GM19240 (cell line): ENCODE measurements around the gene NTM.
A peak's percentile ranks its signal among the peaks of the same experiment; 100 is the strongest.

ENCODE experiments used
- DNase-seq: peaks from one replicate; pipeline ENCODE4 v3.0.0; 2011; ENCODE audit warnings: low spot score; ENCODE audit not compliant: insufficient read length

The NTM gene

DNA sequence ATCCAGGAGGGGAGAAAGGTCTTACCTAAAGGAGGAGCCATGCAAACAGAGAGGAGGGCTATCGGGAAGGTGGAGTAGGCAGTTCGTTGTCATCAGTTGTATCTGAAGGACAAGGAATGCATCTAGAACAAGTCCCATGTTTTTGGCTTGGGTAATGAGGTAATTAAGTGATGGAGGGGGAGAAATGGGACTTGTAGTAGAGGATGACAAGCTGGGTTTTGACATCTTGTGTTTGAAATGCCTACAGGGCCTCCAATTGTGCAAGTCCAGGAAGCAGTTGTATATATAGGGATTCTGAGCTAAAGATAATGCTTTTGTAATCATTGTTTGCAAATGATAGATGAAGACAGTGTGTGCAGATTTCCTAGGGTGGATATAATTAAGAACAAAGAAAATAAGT is 622.8 kb downstream of the NTM start:
- no peak for DNase-seq

DNA sequence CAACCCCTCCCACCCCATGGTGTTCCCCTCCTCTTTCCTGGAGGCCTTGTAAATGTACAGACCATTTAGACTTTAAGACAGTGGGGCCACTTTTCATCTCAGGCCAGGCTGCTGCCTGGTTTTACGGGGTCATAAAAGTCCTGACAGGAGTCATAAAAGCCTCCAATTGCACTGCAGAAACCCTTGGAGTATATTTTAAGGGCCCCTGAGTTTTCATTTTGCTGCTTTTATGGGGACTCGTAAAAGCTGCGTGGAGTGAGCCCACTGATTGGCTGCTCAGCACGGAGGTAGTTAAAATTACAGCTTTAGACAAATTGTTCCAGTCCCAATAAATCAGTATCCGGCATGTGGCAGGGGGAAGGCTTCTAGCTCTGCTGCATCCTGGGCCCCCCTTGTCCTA is 627.6 kb downstream of the NTM start:
- no peak for DNase-seq

DNA sequence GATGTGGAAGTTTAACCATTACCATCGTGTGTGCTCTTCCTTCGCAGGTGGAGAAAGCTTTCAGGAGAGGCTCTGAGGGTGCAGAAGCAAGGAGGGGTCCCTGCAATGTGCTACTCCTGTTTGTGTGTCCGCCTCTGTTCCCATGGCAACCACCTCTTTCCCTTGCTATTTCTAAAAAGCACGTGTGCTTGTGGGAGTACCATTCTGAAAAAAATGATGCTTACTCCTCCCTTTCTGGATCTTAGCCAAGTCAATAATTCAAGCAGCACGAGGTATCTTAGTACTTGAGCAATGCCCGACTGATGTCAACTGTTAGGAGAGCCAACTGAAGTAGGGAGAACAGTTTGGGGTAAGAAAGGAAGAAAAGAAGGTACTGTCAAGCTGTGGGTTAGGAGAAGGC is 628.7 kb downstream of the NTM start:
- no peak for DNase-seq

DNA sequence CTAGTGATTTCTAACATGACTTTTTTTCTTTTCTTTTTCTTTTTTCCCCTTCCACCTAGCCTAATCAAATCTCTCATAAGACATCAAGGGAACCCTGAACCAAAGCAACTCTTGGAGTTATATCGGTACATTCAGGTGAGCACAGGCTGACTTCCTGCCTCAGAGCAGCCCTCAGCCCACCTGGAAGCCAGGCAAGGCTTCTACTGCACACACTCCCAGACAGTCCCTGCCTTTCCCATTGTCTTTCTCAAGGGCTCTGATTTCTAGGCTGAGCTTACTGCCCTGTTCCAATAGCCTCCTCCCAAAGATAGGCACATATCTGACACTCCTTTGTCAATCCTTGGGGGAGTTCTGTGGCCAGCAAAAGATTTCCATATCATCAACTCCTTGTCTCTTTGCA is 629.5 kb downstream of the NTM start:
- DNase-seq = no peak

DNA sequence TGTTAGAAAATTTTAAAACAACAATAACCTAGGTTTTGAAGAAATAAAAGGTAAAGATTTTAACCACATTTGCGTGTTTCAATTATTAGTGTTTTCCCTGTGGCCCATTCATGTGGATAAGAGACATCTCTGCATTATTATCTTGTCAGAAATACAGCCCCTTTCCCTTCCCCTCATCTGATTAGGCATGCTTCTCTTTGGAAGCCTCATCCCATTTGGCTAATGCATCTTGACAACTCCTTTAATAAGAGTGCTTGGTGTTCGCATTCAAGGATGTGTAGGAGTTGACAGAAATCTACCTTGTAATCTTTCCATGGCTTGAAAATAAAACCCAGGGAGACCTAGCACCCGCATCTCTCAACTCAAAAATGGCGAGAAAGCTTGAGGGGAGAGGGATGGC is 635.5 kb downstream of the NTM start:
- no peak for DNase-seq

DNA sequence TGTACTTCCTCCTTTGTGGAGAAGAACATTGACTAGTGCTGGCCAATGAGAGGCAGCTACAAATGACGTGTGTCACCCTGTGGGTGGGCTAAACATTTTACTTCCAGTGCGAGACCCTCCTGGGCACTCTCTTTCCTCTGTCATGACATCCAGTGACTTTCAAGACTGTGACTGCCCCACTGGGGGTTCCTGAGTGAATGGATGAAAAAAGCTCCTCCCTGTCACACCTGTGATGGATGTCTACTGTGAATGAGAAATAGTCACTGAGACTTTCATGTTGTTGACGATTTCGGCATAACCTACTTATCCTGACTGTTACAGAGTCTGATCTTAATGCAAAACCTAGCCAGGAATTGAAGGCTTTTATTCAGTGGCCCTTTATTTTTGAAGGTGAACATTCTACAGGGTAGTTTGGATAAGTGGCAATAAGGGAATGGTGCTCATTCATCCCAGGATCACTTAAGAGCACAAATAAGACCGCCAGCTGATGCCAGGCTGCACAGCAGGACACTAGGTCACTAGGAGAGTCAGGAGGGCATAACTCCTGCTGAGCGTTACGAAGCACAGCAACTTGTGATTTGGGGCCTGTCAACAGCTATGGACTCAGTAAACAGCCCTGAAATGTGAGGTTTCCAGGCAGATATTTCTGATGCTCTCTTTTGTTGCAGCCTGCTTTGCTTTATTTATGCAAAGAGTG is 636.6 kb downstream of the NTM start:
- no peak for DNase-seq

DNA sequence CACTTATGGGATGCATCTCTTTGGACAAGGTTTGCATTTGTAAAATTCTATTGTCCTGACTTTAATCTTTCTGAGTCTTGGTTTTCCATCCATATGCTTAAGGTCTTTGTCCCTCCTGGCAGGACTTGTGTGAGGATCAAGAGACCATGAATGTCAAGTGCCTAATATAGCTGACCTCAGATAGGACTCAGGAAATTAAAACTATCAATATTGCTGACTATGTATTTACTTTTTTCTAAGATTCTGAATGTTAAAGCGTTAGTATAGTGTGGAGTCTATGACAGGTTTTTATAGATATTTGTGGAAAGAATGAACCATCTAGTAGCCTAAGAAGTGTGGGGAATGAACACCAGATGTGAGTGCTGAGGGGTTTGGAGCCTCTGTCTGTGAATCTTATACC is 637.8 kb downstream of the NTM start:
- no peak for DNase-seq

DNA sequence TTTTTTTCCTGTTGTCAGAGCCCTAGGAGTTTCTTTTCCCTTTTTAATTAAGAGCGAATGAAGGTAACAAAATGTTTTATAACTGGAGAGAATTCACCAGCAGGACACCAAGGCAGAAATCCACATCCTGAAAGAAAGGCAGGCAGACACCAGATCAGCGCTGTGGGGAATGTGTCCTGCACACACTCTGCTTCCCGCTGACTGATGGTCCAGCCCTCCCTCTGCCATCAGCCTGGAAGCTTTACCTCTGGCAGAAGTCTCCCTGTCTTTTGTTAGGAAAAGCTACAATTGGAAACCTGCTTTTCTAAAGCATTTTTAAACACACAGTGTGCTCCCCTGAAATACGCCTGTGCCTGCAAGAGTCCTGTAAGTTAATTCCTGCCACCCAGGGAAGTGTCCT is 638.5 kb downstream of the NTM start:
- no peak for DNase-seq

DNA sequence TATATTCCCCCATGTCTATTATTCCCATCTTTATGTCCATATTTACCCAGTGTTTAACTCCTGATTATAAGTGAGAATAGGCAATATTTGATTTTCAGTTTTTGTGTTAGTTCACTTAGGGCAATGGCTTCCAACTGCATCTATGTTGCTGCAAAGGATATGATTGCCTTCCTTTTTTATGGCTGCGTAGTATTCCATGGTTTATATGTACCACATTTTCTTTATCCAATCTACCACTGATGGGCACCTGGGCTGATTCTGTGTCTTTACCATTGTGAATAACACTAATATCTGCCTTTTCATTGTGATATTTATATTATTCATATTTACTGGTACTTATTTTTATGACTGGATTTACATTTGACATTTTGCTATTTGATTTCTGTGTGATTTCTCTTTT is 649.6 kb downstream of the NTM start:
- DNase-seq = no peak

DNA sequence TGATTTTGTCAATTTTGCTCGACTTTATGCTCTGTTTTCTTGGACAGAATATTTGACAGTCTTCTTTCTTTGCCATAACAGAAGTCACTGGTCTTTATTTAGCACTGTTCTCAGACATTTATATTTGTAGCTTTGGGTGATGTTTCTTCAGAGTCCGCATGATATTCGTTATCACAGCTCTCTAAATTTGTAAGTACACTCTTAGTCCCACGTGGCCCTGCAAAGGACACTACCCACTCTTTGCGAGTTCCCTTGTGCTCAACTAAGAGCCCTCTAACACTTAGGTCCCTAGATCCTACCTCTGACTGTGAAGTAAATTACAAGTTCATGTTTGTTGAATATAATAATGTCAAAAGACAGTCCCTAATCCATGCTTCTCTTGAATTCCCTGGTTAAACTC is 651.9 kb downstream of the NTM start:
- DNase-seq = no peak

DNA sequence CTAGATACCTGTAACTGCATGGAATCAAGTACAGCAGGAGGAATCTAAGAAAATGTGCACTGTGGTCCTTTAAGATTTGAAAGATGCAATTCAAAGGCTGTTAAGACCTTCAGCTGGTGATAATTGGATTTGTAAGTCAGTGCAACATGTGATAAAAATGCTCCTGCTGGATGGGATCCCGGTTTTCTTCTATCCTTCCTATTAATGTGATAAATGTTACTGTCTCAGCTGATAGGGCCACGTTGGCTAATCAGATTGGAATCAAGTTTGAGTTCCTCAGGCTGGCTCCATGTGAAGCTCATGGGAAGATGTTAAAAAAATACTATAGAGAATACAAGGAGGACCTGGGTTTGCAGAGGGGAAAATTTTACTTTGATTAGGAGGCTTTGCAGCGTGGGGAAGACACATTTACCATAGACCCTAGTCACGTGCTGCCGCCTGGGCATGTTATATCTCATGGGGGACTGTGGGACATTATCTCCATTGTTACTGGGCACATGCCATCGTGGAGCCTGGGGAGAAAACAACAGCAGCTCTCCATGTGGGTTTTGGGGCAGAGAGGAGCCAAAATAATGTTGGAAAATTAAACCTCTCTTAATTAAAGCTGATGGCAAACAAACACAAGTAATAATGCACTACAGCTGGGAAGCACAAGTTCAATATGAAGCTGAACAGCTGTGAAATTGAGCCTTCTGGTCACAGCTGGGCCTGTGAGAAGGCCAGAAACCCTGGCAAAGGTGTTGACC is 652.5 kb downstream of the NTM start:
- no peak for DNase-seq

DNA sequence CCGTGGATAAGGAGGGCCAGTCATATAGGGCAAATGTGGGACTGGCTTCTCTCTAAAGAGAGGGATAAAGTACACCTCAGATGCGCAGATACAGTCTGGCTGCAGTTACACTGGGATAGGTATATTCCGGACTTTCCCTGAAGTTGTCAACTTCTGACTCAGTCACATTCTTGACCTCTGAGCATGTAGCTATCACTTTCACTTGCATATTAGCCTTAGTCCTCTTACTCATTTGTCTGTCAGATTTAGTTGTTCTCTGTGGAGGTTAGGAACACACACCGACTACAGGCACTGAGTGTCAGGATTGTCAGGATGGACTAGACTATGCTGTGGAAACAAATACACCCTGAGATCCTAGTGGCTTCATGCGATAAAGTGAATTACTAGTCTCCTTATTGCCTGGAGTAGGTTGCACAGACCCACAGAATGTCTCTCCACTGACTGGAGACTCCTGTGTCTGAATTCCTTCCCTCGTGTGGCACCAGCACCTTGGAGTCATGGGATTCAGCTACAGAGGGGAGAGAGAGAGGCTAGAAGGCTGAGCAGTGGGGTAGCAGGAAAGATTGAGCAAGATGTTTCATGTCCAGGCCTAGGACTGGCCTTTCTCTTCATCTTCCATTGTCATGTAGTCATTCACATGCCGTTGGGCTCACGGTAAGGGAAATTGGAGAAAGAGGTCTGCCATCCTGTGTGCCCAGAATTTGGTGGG is 654.3 kb downstream of the NTM start:
- DNase-seq = no peak

DNA sequence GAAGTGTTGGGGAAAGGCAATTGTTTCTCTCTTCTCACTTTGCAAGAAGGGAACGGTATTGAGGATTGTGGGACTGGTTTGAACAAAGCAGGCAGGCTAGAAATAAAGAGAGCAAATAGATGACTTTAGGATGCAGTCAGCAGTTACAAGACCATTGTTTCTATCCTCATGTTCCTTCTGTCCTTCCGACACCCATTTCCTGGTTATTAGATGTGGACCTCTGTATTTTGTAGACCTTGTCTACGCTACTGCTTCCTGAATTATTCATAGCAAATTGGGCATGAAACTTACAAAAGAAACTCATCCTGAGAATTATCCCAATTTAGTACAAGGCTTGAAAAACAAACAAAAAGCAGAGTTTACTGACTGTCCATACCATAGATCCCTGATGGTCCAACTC is 656.3 kb downstream of the NTM start:
- DNase-seq = no peak

DNA sequence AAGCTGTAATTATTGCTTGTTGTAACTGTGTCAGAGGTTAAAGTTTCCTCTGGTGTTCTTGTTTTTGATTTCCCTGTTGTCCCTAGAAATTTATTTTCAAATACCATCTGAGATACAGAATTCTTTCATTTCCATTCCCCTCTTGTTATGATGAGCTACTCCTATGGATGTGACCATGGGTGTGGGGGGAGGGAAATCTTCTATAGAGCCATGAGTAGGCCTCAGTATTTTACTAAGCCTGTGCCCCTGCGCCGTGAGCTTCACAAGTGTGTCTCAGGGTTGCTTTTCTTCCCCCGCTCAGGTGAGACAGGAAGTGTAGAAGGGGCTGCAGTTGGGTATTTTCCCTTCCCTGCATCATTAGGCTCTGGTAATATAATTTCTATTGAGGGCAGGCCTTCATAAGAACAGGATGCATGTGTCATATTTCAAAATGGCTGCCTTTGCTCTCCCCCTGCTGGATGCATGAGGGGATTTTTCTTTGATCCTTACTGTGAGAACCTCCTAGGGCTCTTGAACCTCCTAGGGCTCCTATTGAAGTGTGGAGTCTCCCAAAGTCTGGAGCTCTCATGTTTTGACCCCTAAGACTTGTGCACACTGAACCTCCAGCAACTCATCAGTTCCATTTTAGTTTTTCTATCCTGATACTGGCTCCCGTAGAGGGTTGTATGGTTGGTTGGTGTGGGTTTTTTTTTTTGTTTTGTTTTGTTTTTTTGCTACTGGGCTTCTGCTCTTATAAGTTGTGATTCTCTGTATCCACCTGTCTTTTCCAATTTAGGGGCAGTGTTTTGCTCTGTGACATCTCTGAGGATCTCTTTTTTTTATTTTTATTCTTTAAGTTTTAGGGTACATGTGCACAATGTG is 658.2 kb downstream of the NTM start:
- peak; percentile 8 for DNase-seq

DNA sequence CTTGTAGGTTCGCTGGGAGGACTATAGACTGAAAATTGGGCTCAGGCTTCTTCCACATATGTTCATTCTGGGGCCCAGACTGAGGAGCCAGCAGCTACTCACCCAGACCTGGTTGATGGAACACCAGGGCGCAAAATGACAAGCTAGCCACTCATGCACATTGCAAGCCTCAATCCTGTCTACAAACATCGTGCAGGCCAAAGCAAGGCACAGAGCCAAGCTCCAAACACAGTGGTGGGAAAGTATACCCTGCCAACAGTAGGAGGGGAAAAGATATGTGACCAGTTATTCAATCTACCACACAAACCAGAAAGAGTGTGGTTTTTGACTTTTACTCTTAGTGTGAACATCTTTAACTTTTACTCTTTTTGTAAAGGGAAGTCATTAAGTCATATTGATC is 660.5 kb downstream of the NTM start:
- no peak for DNase-seq

DNA sequence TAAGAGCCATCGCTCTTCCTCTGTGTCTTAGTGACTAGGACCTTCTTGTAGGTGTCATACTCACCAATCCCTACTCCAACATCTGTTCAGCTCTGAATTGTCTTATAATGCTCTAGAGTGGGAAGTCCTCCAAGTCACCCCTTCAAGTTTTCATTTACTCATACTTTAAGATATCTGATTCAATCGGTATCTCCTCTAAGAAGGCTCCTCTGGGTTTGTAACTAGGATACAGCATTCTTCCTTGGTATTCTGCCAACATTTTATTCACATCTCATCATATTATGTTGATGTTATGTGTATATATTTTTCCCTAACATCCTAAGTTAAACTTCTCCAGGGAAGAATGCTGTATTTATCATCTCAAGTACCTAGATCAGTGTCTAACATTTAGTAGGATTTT is 662.1 kb downstream of the NTM start:
- no peak for DNase-seq

DNA sequence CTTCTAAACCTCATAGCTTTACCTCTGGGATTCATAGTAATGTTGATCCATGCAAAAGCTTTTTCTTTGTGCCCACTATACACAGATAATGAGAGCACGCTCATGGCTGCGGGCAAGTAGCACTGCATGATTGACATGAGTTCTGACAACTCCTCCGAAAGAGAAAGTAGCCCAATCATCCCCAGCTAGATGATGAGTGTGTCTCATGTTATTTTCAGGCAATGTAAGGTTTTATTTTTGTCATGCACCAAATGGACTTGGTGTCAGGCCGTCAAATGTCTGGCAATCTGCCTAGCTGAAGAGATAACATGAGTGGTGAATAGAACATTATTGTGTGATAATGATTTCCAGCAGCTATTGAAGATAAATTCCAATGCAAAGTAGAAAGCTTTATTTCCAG is 662.6 kb downstream of the NTM start:
- no peak for DNase-seq

DNA sequence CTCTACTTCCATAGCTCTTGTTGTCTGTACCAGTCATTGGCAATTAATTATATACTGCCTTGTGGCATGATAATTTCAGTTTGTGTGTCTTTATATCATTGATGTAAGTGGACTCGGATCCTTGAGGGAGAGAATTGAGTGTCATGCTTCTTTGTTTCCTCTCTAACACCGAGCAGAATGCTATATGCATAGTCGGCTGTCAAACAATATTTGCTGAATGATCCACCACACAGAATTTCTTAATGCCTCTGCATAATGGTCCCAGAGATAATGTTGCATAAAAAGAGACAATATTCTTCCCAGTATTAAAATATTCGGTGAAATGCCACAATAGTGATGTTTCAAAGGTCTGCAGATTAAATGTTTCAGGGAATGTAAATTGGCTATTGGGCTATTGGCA is 664.8 kb downstream of the NTM start:
- no peak for DNase-seq

DNA sequence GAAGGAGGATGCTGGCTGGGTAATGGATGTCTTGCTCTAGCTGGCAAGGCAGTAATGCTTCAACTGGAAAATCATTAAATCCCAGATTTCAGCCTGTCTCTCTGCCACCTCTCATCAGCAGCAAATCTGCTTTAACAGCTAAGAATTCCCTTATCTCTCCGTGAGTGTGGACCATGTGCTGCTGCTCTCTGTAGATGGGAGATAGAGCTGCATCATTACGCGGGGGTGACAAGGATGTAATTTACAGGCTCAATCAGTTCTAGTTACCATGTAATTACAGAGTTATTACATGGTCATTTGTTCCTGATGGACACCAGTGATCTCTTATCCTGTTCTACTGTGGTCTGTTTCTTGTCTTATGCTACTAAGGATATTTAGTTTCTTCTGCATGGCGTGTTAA is 665.4 kb downstream of the NTM start:
- DNase-seq = no peak

DNA sequence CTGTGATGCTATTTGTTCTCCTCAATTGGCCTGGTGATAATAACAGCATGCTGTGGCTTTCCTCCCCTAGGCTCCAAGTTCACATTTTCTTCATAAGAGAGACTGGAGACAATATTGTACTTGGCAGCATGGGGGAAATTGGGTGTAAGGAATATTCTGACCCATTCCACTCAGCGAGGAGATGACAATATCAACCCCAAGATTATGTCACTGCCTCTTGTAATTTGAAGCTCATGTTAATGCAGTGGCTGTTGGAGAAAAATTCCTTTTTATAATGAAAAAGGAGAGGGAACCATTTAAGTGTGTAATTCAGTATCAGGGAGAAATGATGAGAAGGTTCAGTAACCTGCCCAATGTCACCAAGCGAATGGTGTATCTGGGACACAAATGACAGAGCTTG is 665.8 kb downstream of the NTM start:
- no peak for DNase-seq

DNA sequence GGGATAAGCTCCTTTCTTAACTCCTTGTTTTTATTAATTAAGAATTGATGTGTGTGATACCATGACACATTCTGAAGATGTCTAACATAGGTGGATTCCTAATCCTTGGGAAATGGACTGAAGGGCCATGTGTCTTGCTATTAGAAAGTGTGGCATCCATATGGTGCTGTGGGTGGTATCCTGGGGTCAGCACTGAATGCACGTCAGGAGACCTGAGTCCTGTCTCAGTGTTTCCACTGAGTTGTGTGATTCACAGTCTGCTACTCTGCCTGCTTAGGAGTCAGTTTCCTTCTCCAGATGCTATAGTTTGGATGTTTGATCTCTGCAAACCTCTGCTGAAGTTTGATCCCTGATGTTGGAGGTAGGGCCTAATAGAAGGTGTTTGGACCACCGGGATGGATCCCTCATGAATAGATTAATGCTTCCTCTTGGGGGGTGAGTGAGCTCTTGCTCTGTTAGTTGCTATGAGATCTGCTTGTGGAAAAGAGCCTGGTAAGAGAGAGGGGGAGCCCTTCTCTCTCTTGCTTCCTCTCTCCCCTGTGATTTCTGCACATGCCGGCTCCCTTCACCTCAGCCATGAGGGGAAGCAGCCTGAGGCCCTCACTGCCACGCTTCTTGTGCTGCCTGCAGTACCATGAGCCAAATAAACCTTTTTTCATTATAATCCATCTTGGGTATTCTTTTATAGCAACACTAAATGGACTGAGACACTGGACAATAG is 666.5 kb downstream of the NTM start:
- DNase-seq = no peak
